Right hindlimb (tissue), 1 donor: ENCODE results near the gene ST3GAL2.
"Not testable (repeated sequence)": the region's sequence is repeated elsewhere in the genome, so short reads cannot be mapped to it uniquely, and the experiment has no call there.

Source experiments
- DNase-seq: peaks from one replicate; pipeline ENCODE4 v3.0.0-alpha.2; 2018

ST3GAL2 gene

GRCh38 chr16:70380919-70381603, 57.8 kb downstream of the ST3GAL2 start:
- DNase-seq = peak; percentile 99

DNA sequence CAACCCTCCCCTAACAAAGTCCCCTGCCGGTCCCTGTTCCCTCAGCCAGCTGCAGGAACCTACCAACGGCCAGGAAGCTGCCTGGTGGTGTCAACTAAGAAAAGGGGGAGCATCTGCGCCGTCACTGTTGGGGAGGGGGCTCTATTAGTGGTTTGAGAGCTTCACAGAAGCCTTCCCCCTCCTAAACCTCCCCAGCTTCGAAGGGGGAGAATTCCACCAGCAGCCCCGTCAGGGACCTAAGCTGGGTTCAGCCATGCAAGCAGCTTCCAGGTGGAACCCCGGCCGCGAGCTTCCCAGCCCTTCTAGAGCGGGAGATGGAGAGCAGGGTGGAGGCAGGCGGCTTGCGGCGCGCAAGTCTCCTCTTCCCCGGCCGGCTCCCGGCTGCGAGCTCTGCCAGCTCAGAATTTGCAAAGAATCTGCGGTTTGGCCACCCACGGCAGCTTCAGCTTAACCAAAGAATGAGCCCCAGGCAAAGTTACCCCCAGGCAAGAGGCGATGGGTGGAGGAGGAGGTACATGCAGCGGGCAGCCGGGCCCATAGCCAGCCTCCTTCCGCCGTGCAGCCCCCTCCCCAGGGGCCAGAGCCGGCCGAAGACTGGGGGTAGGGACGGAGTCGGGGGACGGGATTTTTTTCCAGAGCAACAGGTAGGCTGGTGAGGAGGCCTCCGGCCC, 58.5 kb downstream of the ST3GAL2 start:
- peak; percentile 76 for DNase-seq

- no peak for DNase-seq
Measured at GRCh38 chr16:70378869-70379493, 59.9 kb downstream of the ST3GAL2 start.

DNA sequence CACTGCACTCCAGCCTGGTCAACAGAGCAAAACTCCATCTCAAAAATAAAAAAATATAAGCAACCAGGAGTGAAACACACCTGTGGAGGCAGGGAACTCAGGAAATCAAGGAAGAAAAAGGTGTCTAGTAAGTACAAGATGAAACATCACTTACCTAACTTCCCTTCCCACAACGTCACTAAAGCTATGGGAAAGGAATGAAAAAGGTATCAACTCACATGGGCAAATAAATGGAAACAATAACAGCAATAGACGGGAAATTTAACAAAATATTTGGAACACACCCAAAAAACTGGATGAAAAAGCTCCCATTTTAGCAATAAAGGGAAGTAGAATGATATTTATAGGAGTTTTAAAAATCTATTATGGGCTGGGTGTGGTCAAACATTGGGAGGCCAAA, 61.1 kb downstream of the ST3GAL2 start:
- no peak for DNase-seq

DNA sequence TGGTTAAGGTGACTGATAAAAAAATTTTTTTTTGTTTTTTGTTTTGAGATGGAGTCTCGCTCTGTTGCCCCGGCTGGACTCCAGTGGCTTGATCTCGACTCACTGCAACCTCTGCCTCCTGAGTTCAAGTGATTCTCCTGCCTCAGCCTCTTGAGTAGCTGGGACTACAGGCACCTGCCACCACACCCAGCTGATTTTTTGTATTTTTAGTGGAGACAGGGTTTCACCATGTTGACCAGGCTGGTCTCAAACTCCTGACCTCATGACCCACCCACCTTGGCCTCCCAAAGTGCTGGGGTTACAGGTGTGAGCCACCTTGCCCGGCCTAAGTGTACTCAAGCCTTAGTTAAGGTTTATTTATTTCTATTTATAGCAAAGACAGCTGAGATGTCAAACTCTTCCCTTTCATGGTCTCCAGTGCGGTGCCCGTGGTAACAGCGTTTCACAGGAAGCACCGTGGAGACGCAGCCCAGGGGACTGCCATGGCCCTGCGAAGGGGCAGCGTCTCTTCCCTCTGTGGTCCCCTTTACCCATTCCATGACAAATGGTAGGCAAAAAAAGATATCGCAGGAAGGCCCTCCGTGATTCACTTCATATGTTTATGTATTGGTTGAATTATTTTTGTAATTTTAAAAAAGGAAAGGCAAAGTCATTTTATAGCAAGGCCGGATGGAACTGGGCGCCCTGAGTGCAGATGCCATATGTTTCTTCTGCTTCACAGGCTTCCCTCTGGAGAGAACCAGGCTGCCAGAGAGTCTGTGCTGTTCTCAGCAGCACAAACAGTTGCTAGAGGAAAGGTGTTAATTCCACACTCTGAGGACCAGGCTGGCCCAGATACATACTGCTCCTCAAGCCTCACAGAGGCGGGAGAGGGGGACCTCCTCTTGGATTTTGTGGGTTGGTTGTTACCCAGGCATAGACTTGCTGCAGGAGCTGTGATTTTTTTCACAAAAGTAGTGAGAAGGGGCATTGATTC, 63.0 kb downstream of the ST3GAL2 start:
- DNase-seq = no peak

GRCh38 chr16:70374213-70374612, 64.7 kb downstream of the ST3GAL2 start:
- DNase-seq = no peak

DNA sequence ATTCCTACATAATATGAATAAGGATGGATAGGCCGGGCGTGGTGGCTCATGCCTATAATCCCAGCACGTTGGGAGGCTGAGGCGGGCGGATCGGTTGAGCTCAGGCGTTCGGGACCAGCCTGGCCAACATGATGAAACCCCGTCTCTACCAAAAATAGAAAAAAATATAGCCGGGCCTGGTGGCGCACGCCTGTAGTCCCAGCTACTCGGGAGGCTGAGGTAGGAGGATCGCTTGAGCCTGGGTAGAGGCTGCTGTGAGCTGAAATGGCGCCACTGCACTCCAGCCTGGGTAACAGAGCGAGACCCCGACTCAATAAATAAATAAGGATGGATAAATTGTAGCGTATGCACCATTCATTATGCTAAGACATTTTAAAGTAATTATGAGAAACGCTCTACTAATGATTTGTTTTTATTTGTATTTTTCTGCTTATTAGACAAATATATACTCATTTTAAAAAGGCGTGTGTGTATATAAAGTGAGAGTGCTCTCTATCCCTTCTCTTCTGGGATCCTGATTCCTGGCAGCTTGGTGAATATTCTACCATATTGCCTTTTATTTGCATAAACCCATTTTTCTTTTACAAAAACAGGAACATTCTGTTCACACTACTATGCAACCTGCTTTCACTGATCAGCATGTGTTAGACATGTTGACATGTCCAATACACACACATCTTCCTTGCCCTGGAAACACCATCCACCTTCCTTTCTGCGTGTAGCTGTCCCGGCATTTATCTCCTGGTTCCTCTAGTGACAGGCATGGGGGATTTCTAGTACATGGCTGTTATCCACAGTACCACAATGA, 65.8 kb downstream of the ST3GAL2 start:
- DNase-seq = no peak

- no peak for DNase-seq
Measured at GRCh38 chr16:70370924-70371323, 68.0 kb downstream of the ST3GAL2 start.

DNA sequence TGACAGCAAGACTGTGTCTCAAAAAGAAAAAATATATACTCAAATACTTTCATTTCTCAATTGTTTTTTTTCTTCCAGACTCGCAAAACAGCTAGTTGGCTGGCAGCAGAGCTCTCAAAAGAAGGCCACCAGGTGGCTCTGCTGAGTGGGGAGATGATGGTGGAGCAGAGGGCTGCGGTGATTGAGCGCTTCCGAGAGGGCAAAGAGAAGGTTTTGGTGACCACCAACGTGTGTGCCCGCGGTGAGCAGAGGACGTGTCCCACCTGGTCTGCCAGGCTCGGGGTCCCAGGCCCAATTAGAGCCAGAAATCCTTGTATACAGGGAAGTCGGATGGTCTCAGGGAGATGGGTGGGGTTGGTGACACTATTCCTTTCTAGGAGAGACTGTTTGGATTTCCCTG, 68.8 kb downstream of the ST3GAL2 start:
- not testable (repeated sequence) for DNase-seq

DNA sequence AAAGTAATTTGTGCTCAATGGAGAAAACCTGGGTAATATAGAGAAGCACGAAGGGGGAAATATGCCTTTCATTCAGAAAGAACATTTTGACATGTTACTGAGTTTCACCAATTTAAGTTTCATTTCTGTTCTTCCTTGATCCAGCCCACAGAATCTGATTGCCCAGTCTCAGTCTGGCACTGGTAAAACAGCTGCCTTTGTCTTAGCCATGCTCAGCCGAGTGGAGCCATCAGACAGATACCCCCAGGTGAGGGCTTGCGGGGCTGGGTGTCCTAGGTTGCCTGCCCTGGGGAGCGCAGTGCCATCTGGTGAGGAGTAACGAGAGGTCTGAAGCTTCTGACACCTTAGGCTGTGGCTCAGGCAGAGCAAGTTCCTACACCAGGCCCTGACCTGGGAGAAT, 74.5 kb downstream of the ST3GAL2 start:
- DNase-seq = no peak

- DNase-seq = no peak
Measured at GRCh38 chr16:70359552-70359951, 79.3 kb downstream of the ST3GAL2 start.

DNA sequence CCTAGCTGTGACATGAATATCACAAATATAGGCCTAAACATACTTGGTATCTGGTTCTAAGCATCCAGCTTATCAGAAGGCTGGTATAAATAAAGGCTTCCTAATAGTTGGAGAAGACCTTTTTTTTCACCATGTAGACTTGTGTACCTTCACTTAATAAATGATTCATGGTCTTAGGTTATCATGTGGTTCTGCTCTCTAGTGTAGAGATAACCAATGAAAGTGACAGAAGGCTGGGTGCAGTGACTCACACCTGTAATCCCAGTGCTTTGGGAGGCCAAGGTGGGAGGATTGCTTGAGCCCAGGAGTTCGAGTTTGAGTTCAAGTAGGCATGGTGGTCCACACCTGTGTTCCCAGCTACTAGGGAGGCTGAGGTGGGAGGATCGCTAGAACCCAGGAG, 89.1 kb downstream of the ST3GAL2 start:
- DNase-seq = no peak

GRCh38 chr16:70348991-70349390, 89.9 kb downstream of the ST3GAL2 start:
- DNase-seq = no peak

DNA sequence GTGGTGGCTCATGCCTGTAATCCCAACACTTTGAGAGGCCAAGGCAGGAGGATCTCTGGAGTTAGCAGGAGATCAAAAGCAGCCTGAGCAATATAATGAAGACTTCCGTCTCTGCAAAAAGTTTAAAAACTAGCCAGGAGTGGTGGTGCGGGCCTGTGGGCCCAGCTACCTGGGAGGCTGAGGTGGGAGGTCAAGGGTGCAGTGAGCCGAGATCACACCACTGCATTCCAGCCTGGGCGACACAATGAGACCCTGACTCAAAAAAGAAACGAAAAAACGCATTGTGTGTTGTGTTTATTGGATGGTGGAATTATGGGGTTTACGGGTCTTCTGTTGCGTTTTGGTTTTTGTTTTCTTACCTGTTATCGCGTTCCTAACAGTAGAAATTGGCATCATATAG, 93.1 kb downstream of the ST3GAL2 start:
- no peak for DNase-seq

GRCh38 chr16:70342016-70342415, 96.9 kb downstream of the ST3GAL2 start:
- no peak for DNase-seq

DNA sequence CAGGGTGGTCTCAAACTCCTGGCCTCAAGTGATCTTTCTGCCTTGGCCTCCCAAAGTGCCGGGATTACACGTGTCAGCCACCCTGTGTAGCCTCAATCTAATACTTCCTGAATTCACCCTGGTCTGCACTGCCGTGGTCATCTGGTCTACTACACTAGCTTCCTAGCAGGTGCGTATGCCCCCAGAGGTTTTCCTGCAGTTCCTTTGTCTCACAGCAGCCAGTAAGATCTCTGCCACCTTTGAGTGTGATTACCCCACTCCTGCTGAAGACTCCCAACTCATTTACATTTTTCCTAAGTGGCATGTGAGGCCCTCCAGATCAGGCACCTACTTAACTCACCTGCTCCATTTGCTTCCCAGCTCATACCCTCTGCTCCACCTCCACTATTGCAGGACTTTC, 97.3 kb downstream of the ST3GAL2 start:
- DNase-seq = no peak

DNA sequence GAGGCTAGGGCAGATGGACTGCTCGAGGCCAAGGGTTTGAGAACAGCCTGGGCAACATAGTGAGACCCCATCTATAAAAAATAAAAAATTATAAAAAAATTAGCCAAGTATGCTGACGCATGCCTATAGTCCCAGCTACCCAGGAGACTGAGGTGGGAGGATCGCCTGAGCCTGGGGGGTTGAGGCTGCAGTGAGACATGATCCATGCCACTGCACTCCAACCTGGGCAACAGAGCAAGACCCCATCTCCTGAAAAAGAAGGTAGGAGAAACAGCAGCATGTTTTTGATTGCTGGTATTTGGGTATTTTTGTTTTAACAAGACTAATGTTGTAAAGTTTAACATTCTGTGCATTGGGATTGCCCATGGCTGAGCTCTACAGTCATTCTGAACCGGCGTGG, 101.1 kb downstream of the ST3GAL2 start:
- no peak for DNase-seq

DNA sequence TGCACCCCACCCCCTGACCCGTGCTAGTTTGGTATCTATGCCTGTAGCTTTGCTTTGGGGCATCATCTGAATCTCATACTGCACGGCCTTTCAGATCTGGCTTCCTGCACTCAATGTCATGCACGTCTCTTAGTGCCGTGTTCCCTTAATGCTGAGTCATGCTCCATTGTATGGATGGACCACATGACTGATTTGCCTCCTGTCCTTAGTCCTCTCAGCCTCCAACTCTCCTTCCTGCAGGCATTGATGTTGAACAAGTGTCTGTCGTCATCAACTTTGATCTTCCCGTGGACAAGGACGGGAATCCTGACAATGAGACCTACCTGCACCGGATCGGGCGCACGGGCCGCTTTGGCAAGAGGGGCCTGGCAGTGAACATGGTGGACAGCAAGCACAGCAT, 106.2 kb downstream of the ST3GAL2 start:
- DNase-seq = not testable (repeated sequence)

DNA sequence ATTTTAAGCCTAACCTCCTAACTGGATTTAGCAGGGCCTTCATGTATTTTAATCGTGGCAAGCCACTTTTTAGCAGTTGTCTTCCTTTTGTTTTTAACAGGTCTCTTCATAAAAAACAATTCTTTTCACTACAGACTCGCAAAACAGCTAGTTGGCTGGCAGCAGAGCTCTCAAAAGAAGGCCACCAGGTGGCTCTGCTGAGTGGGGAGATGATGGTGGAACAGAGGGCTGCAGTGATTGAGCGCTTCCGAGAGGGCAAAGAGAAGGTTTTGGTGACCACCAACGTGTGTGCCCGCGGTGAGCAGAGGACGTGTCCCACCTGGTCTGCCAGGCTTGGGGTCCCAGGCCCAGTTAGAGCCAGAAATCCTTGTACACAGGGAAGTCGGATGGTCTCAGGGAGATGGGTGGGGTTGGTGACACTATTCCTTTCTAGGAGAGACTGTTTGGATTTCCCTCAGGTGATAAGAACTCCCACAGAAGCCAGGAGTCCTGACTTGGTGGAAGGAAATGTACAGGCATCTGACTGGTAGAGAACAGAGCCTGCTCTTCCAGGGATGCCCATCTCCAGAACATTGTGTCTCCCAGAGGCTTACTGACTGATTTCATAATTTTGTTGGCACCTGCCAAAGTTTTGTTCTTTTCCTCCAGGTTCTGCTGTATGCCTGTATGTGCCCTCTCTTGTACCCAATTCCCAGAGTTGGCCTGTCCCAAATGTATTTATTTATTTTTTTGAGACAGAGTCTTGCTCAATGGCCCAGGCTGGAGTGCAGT, 107.1 kb downstream of the ST3GAL2 start:
- DNase-seq = no peak

DNA sequence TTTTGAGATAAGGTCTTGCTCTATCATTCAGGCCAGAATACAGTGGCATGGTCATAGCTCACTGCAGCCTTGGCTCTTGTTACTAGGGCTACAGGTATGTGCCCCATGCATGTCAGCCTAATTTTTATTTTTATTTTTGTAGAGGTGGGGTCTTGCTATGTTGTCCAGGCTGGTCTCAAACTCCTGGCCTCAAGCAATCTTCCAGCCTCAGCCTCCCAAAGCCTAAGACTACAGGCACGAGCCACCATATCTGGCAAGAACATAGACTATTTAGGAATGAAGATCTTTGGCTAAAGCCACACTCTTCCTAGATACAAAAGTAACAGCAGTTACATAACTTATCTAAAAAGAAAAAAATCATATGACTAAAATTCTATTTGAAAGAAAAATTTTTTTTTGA, 107.8 kb downstream of the ST3GAL2 start:
- DNase-seq = no peak
